DMS79 (cell line): Measurements from ENCODE around the gene PHLDB1.
"Not testable (repeated sequence)": the region's sequence is repeated elsewhere in the genome, so short reads cannot be mapped to it uniquely, and the experiment has no call there.

Experiments used
- DNase-seq: peaks from one replicate; lab custom pipeline; 2025; lab: John Stamatoyannopoulos, UW

The PHLDB1 gene

DNA sequence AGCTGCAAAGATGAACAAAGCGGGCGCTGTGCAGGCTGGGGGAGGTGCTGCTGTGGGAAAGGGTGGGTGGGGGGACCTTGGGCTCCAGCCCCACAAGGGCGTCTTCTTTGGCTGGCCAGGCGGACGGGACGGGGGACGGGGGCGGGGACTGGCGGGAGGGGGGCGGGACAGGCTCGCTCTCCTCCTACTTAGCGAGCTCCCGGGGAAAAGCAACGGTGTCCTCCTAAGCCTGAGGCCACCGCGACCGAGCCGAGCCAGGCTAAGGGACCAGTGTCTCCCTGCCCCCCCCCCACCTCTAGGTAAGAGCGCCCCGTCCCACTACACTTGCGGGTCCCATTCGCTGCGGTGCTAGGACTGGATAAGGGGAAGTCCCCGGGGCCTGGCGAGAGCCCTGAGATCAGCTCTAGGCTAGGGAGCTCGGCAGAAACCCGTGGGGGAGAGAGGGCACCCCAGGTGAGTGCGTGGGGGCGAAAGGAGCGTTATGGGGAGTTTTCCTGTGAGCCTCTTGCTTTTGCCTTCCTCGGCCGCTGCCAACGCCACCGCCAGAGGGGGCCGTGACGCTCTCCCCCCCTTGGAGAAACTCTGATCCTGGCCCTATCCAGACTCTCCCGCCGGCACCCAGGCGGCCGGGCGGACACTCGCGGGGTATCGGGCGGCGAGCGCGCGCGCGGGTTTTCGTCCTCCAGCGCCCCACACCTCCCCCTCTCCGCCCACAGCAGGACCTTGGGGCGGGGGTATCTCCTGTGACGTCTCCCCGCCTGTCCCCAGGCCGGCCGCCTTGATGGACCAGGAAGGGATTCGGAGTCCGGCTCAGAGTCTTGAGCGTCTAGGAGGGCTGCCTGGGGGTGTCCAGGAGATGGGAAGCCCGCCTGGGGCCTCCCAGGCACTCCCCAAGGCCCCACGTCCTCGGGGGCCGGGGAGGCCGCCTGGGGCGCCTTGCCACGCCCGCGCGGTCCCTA, at the start of gene PHLDB1:
PHLDB1 (plus strand) TSS at position 215 of the 959 bp plus-strand sequence. CDS start 6,222 bp downstream, outside the sequence.
- DNase-seq: peak; percentile 54

GRCh38 chr11:118560806-118561205, 46.6 kb upstream of the PHLDB1 start:
- no peak for DNase-seq

DNA sequence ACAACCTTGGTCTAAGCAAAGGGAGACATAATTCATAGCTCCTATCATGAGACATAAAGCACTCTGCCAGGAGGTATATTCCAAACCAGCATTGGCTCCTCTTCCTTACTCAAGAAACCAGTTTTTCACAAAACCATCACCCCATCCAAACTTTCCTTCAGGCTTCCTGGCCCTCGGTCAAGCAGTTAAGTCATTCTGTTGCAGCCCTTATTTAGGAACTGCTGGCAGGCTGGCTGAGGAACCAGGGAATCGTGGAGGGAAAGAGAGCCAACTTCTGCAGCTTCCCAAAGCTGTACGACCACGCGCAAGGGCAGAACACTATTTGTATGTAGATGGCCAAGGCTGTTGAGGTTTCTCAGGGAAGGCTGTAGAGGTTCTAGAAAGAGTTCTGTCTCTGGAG, 42.4 kb upstream of the PHLDB1 start:
- DNase-seq: no peak

DNA sequence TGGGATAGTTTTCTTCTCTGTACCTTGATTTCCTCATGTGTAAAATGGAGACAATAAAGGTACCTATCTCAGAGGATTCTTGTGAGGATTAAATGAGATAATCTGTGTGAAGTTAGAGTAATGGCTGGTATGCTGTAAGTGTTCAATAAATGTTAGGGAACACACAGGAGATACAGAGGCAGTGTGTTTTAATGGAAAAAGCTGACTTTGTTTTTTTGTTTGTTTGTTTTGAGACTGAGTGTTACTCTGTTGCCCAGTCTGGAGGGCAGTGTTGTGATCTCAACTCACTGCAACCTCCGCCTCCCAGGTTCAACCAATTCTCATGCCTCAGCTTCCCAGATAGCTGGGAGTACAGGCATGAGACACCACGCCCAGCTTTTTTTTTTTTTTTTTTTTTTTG, 37.7 kb upstream of the PHLDB1 start:
- DNase-seq: no peak

- DNase-seq: no peak
These were observed 36.6 kb upstream of the PHLDB1 start for GRCh38 chr11:118570787-118571186.

- not testable (repeated sequence) for DNase-seq
These were observed 35.7 kb upstream of the PHLDB1 start for GRCh38 chr11:118571701-118572060.

- peak; percentile 79 for DNase-seq
These were observed 35.1 kb upstream of the PHLDB1 start, which contains the start of gene ARCN1 for GRCh38 chr11:118572061-118572980. Gene ARCN1 (plus strand): TSS chr11:118572409. CDS start chr11:118572548, 139 bp downstream.

GRCh38 chr11:118572981-118573550, 34.3 kb upstream of the PHLDB1 start:
- DNase-seq: peak; percentile 19

DNA sequence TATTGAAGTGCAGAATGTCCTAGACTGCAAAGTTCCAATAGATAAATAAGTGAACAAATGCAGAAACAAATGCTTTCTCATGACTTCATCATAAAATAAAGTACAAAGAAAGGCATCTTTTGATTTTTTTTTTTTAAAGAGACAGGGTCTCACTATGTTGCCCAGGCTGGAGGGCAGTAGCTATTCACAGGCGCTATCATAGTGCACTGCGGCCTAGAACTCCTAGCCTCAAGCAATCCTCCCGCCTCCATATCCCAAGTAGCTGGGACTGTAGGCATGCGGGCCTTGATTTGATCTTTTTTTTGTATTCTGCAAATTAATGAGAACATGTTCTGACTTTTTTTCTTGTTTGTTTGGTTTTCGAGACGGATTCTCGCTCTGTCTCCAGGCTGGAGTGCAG, 32.8 kb upstream of the PHLDB1 start:
- no peak for DNase-seq

GRCh38 chr11:118577995-118578394, 29.4 kb upstream of the PHLDB1 start:
- not testable (repeated sequence) for DNase-seq

DNA sequence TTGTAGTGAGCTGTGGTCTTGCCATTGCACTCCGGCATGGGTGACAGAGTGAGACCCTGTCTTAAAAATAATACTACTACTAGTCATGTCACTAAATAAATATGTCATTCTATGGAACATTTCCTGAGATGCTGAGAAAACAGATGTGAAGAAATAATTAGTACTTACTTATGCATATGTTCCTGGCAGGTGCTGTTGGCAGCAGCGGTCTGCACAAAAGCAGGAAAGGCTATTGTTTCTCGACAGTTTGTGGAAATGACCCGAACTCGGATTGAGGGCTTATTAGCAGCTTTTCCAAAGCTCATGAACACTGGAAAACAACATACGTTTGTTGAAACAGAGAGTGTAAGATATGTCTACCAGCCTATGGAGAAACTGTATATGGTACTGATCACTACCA, 26.4 kb upstream of the PHLDB1 start:
- no peak for DNase-seq

DNA sequence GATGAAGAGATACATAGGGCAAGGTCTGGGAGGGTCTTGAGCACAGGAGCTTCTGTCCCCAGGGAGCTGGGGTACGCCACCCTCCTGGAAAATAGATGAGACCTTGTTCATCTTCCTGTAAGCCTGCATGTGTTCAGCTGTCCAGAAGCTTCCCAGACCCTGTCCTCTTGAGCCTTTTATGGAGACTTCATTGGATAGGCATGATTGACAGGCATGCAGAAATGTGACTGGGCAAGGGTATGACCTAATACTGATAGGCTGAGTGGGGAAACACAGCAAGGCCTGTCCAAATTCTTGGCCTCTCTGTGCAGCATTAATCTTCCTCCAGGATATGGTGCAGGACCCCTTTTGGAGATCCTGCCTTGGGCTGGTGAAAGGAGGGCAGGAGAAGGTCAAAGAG, 19.5 kb upstream of the PHLDB1 start:
- no peak for DNase-seq

- DNase-seq: no peak
These were observed 14.6 kb upstream of the PHLDB1 start for GRCh38 chr11:118592616-118593367.

DNA sequence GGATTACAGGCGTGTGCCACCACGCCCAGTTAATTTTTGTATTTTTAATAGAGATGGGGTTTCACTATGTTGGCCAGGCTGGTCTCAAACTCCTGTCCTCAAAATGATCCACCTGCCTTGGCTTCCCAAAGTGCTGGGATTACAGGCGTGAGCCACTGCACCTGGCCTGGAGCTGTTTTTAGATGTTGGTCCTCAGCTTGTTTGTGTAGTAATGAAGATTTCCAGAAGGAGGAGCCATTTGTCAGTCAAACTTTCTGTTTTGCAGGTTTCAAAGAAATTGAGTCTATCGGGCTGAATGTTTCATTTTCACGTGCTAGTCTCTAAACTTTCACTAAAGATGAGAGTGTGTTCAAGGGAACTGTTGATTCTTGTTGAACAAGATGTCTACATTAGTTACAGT, 12.4 kb upstream of the PHLDB1 start:
- DNase-seq: not testable (repeated sequence)

GRCh38 chr11:118596224-118597146, 10.9 kb upstream of the PHLDB1 start:
- no peak for DNase-seq

DNA sequence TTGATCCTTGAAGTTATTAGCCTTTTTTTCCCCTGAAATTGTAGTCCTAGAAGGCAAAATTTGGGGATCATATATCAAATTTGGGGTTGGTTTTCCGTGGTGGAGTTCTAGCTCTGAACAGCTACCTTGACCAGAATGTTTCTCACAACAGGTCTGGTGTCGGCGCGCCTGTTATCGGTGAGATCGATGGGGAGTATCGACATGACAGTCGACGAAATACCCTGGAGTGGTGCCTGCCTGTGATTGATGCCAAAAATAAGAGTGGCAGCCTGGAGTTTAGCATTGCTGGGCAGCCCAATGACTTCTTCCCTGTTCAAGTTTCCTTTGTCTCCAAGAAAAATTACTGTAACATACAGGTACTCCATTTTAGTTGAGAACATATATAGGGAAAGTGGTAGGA, 9.9 kb upstream of the PHLDB1 start:
- DNase-seq: no peak

DNA sequence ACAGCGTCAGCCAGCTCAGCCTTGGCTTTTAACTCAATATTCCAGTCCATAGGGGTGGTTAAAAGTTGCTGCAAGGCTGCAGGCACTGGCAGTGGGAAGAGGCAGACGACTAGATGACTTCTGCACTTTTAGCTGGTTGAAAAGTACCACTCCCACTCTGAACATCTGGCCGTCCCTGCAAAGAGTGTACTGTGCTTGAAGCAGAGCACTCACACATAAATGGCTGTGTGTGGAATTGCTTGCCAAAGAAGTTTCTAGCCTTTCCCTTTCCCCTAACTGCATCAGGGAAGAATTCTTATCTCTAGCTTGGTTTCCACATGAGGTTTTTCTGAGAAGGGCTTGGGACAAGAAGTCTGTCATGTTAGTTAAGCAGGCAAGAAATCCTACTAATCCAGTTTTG, 5.1 kb upstream of the PHLDB1 start:
- DNase-seq: no peak

DNA sequence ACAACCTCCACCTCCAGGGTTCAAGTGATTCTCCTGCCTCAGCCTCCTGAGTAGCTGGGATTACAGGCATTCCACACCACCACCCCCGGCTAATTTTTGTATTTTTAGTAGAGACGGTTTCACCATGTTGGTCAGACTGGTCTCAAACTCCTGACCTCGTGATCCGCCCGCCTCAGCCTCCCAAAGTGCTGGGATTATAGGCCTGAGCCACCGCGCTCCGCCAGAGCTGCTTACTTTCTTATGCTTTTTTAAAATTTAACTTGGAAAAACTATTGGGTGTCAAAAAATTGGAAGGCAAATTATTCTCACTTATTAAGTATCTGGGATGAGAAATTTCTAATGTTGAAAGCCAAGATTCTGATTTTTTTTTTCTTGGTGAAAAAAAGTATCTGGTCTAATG, 3.7 kb upstream of the PHLDB1 start:
- not testable (repeated sequence) for DNase-seq

DNA sequence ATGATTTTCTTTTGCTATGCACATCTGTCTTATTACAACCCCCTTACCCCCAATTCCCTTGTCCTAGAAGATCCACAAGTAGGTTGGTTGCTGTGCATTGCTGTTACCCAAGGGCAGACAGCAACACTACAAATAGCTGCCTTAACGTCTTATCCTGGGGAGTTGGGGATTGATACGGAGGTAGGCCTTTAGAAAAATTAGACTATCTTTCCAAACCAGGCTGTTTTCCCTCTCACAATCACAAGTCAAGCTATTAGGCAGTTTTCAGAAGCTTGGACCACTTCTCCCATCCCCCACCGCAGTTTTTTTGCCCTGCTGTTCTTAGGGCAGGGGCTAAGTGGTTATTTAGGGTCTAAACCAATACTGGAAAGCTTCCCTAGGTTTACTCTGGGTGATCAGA, 2.8 kb upstream of the PHLDB1 start:
- no peak for DNase-seq

- DNase-seq: no peak
These were observed 2.1 kb upstream of the PHLDB1 start for GRCh38 chr11:118605116-118605867.
